GM06990 (cell line): ENCODE data around the gene NXPH1.
A peak's percentile ranks its signal among the peaks of the same experiment; 100 is the strongest.

Source experiments
- DNase-seq: peaks from one replicate; pipeline ENCODE4 v3.0.0-alpha.2; 2011; ENCODE audit not compliant: insufficient read length; ENCODE audit errors: extremely low read depth
- H3K27me3 ChIP-seq: replicated peaks from 2 replicates; pipeline ENCODE4 v1.6.0; 2011; ENCODE audit warnings: low read length; ENCODE audit not compliant: control insufficient read depth, insufficient read depth
- H3K36me3 ChIP-seq: 2 replicates; pipeline ENCODE4 v1.5.1; 2011; ENCODE audit warnings: low read length; ENCODE audit not compliant: control insufficient read depth, insufficient read depth
- H3K4me3 ChIP-seq: replicated peaks from 2 replicates; pipeline ENCODE4 v1.5.1; 2011; ENCODE audit warnings: low read depth, mild to moderate bottlenecking, control low read depth, low read length
- CTCF ChIP-seq: IDR thresholded peaks from 2 replicates; pipeline ENCODE4 v1.5.1; 2011; ENCODE audit warnings: low read length, control low read depth, mild to moderate bottlenecking, inconsistent platforms; ENCODE audit not compliant: insufficient read depth, poor library complexity, severe bottlenecking

Gene NXPH1

DNA sequence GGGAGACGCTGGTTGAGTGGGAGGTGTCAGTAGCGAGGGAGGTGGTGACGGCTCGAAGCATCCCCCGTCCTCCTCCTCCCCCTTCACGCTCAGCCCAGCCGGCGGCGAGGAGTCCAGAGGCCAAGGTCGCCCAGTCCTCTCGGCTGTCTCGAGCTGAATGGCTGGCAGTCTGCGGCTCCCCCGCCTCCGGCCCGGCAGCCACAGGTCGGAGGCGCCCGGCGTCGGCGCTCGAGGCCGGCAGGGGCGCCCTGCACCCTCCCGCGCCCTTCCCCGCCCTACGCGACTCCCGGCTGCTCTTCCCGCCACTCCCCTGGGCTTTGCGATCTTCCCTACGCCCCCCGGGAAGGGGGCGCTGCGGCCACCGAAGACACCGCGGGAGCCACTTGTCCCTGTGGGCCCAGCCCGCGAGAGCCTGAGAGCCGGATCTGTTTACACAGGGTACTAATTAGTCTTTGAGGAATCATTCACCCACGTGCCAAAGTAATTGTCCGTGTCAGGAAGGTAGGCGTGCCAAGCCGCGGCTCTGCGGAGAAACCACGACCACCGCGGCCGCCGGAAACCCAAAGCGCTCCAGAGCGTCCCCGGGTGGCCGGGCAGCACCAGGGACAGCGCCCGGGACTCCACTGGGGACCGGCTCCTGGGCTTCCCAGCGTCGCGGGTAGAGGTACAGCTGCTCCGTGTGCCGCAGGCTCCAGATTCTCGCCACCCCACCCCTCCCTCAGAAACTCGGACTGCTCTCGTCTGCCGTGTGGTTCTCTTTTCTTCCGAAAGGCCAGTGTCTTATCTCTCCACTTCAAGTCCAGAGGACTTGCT is at the start of gene NXPH1:
Gene NXPH1, plus strand, starts transcription at position 133 of the 813 bp plus-strand sequence.
- TF ChIP-seq CTCF, result peak; percentile 4
- DNase-seq, result peak; percentile 20
- Histone ChIP-seq H3K4me3 (no peak within 1 kb of the TSS), H3K36me3 (no peaks in the 10 kb centered on the region), H3K27me3 (peaks cover 1% of the 10 kb centered on the region)

- no peaks in the 10 kb centered on the region for H3K36me3 ChIP-seq
- DNase-seq, result no peak
- TF ChIP-seq CTCF, result no peak
Measured at GRCh38 chr7:8384901-8385300, 48.5 kb upstream of the NXPH1 start.

GRCh38 chr7:8386926-8387550 is 46.4 kb upstream of the NXPH1 start:
- Histone ChIP-seq H3K4me3 (peak overlapping the region; percentile 22), H3K27me3 (no peaks in the 10 kb centered on the region), H3K36me3 (no peaks in the 10 kb centered on the region)
- TF ChIP-seq CTCF, result no peak
- peak; percentile 64 for DNase-seq

More at GRCh38 chr7:8384901-8385300, 48.5 kb upstream of the NXPH1 start:
- Histone ChIP-seq H3K27me3 (no peaks in the 10 kb centered on the region), H3K4me3 (no peak overlapping the region)

- H3K27me3 ChIP-seq, result no peaks in the 10 kb centered on the region
- H3K4me3 ChIP-seq, result peak overlapping the region; percentile 22
- peak; percentile 22 for DNase-seq
- no peaks in the 10 kb centered on the region for H3K36me3 ChIP-seq
- peak; percentile 4 for TF ChIP-seq CTCF
Measured at GRCh38 chr7:8387551-8388256, 45.7 kb upstream of the NXPH1 start.

DNA sequence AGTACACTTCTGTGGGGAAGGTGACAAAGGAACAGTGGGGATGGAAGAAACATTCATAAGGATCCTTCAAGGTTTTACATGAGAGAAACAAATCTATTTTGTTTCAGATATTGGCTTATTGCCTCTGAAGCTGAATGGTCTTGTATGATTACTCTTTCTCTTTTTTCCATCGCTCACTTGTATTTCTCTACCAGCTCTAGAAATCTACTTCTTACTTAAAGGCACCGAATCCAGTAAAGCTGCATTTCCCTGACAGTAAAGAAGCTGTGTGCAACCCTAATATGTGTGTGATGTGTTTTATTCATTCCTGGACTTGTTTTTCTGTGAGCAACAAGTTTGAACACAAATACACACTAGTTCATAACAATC is 45.2 kb upstream of the NXPH1 start:
- H3K27me3 ChIP-seq, result no peaks in the 10 kb centered on the region
- TF ChIP-seq CTCF, result no peak
- no peak for DNase-seq
- no peak overlapping the region for H3K4me3 ChIP-seq
- no peaks in the 10 kb centered on the region for H3K36me3 ChIP-seq
